ENCODE measurements around the gene TMEM132D.
"Not testable (repeated sequence)": the region's sequence is repeated elsewhere in the genome, so short reads cannot be mapped to it uniquely, and the experiment has no call there.

The TMEM132D gene

DNA sequence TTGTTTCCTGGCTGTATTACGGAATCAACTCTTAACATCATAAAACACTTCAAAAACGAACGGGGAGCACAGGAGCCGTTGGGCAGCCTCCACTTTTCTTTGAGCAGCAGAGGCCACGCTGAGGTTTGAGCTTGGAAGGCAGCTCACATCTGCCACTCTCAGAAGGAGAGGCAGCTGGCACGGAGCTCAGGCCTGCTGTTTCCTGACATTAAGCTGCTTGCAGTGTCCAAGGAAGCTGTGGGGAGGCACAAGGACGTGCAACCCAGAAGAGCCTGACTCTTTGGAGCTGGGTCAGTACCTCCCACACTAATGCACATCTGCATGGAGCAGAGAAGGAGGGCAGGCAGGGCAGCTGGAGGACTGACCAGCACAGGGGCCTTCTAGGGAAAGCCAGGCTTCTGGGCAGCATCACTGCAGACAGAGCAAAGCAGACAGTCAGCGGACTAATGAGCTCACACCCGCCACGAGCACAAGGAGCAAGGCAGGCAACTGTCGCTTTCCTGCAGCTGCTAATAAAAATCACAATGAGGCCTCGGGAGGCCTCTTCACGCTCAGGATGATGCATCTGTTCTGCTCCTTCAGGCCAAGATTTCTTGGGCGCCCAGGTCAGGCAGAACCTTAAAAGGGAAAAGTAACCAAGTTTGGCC lies 839.5 kb downstream of the TMEM132D start:
- H3K27me3 ChIP-seq (ENCODE audit: control insufficient read depth, insufficient read depth, low read length), result no peaks in the 10 kb centered on the region
- no peaks in the 10 kb centered on the region for H3K4me1 ChIP-seq (ENCODE audit: control insufficient read depth, insufficient read depth, low read length)
- H3K36me3 ChIP-seq (ENCODE audit: control insufficient read depth, insufficient read depth, low read length), result no peaks in the 10 kb centered on the region
- H3K4me3 ChIP-seq (ENCODE audit: low read length), result no peak overlapping the region
- H3K9me3 ChIP-seq (ENCODE audit: control insufficient read depth, low read length), result no peaks in the 10 kb centered on the region
- no peak overlapping the region for H3K9ac ChIP-seq (ENCODE audit: low read length)

- H3K9ac ChIP-seq (ENCODE audit: low read length), result no peak overlapping the region
These were observed 840.2 kb downstream of the TMEM132D start for GRCh38 chr12:129063600-129063999.

DNA sequence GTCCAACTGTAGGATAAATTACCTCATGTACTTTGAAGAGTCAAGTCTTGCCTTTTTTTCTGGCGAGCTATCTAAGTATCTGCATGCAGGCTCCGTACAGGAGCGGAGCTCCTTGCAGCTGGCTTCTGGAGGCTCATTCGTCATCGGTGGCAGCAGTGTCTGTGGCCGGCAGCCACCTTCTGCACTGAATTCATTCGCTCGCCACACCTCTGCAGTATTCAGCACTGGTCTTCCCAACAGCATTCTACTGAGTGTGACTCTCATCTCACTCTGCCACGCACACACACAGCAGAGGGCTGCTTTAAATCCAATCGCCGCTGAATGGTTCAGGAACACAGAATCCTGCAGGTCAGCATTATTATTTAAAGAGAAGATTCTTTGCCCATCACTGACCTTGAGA lies 850.6 kb downstream of the TMEM132D start:
- Histone ChIP-seq H3K9ac (ENCODE audit: low read length) (no peak overlapping the region), H3K27me3 (ENCODE audit: control insufficient read depth, insufficient read depth, low read length) (no peaks in the 10 kb centered on the region), H3K36me3 (ENCODE audit: control insufficient read depth, insufficient read depth, low read length) (no peaks in the 10 kb centered on the region), H3K9me3 (ENCODE audit: control insufficient read depth, low read length) (no peaks in the 10 kb centered on the region), H3K4me3 (ENCODE audit: low read length) (no peak overlapping the region), H3K4me1 (ENCODE audit: control insufficient read depth, insufficient read depth, low read length) (no peaks in the 10 kb centered on the region)

More at GRCh38 chr12:129063600-129063999, 840.2 kb downstream of the TMEM132D start:
- H3K36me3 ChIP-seq (ENCODE audit: control insufficient read depth, insufficient read depth, low read length), result no peaks in the 10 kb centered on the region
- H3K4me3 ChIP-seq (ENCODE audit: low read length), result no peak overlapping the region
- H3K4me1 ChIP-seq (ENCODE audit: control insufficient read depth, insufficient read depth, low read length), result no peaks in the 10 kb centered on the region
- H3K27me3 ChIP-seq (ENCODE audit: control insufficient read depth, insufficient read depth, low read length), result no peaks in the 10 kb centered on the region
- H3K9me3 ChIP-seq (ENCODE audit: control insufficient read depth, low read length), result no peaks in the 10 kb centered on the region

GRCh38 chr12:129052373-129052772 lies 851.5 kb downstream of the TMEM132D start:
- Histone ChIP-seq H3K36me3 (ENCODE audit: control insufficient read depth, insufficient read depth, low read length) (no peaks in the 10 kb centered on the region), H3K4me1 (ENCODE audit: control insufficient read depth, insufficient read depth, low read length) (no peaks in the 10 kb centered on the region), H3K27me3 (ENCODE audit: control insufficient read depth, insufficient read depth, low read length) (no peaks in the 10 kb centered on the region), H3K9me3 (ENCODE audit: control insufficient read depth, low read length) (no peaks in the 10 kb centered on the region), H3K9ac (ENCODE audit: low read length) (no peak overlapping the region), H3K4me3 (ENCODE audit: low read length) (no peak overlapping the region)

DNA sequence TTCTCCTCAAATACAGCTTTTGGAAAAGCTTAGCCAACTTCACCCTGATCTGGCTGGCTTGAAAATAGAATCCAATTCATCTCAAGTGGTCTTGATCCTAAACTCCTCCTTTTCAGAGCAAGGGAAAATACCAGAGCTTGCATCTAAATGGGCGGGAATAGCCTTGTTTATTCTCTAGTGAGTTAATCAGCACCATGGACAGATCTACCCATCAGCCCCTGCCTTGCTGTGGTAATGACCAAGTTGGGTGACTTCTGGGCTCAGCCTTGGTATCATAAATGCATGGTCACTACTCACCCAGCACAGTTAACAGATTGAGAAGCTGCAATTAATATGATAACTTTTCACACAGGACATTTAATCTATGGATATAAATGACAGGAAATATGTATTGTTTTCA lies 853.9 kb downstream of the TMEM132D start:
- Histone ChIP-seq H3K9ac (ENCODE audit: low read length) (no peak overlapping the region), H3K4me1 (ENCODE audit: control insufficient read depth, insufficient read depth, low read length) (no peaks in the 10 kb centered on the region), H3K36me3 (ENCODE audit: control insufficient read depth, insufficient read depth, low read length) (no peaks in the 10 kb centered on the region), H3K9me3 (ENCODE audit: control insufficient read depth, low read length) (no peaks in the 10 kb centered on the region), H3K4me3 (ENCODE audit: low read length) (no peak overlapping the region), H3K27me3 (ENCODE audit: control insufficient read depth, insufficient read depth, low read length) (no peaks in the 10 kb centered on the region)

GRCh38 chr12:129043334-129043733 lies 860.5 kb downstream of the TMEM132D start:
- H3K4me3 ChIP-seq (ENCODE audit: low read length); H3K36me3 ChIP-seq (ENCODE audit: control insufficient read depth, insufficient read depth, low read length); H3K4me1 ChIP-seq (ENCODE audit: control insufficient read depth, insufficient read depth, low read length); H3K9me3 ChIP-seq (ENCODE audit: control insufficient read depth, low read length); H3K27me3 ChIP-seq (ENCODE audit: control insufficient read depth, insufficient read depth, low read length); H3K9ac ChIP-seq (ENCODE audit: low read length): not testable (repeated sequence)

- no peak overlapping the region for H3K4me3 ChIP-seq (ENCODE audit: low read length)
- H3K9me3 ChIP-seq (ENCODE audit: control insufficient read depth, low read length), result no peaks in the 10 kb centered on the region
- no peaks in the 10 kb centered on the region for H3K27me3 ChIP-seq (ENCODE audit: control insufficient read depth, insufficient read depth, low read length)
- no peak overlapping the region for H3K9ac ChIP-seq (ENCODE audit: low read length)
- no peaks in the 10 kb centered on the region for H3K36me3 ChIP-seq (ENCODE audit: control insufficient read depth, insufficient read depth, low read length)
- no peaks in the 10 kb centered on the region for H3K4me1 ChIP-seq (ENCODE audit: control insufficient read depth, insufficient read depth, low read length)
These were observed 867.7 kb downstream of the TMEM132D start for GRCh38 chr12:129036135-129036534.

DNA sequence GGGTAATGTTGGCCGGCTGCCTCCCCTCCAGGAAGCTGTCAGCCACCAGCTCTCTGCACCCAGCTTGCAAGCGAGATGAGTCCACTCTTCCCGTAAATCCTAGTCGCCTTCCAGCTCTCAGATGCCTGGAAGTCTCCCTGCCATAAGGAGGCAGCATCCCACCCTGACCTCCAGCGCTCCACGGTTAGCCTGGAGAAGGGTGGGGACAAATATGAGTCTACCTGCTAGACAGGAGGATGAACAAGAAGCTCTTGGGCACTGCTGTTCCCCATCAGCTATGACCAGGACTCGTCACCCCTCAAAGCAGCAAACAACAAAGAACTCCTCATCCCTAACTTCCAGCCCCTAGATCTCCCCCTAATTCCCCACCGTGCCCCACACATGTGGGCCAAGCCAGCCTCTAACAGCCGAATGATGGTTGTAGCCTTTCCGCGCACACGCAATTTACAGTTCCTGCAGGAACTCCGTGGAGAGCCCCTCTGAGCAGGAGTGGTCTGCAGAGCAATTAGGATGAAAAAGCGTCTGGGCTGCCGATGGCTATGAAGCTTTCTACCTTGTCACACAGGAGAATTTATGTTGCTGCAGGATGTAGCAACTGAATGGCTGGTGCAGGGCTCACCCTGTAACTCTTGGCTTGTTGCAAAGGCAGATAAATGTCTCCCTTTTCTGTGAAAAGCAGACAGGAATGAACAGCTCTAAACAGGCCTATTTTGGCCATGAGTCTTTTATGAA lies 869.1 kb downstream of the TMEM132D start:
- H3K9ac ChIP-seq (ENCODE audit: low read length), result no peak overlapping the region
- no peak overlapping the region for H3K4me3 ChIP-seq (ENCODE audit: low read length)
- H3K4me1 ChIP-seq (ENCODE audit: control insufficient read depth, insufficient read depth, low read length), result no peaks in the 10 kb centered on the region
- H3K9me3 ChIP-seq (ENCODE audit: control insufficient read depth, low read length), result no peaks in the 10 kb centered on the region
- H3K36me3 ChIP-seq (ENCODE audit: control insufficient read depth, insufficient read depth, low read length), result no peaks in the 10 kb centered on the region
- no peaks in the 10 kb centered on the region for H3K27me3 ChIP-seq (ENCODE audit: control insufficient read depth, insufficient read depth, low read length)

DNA sequence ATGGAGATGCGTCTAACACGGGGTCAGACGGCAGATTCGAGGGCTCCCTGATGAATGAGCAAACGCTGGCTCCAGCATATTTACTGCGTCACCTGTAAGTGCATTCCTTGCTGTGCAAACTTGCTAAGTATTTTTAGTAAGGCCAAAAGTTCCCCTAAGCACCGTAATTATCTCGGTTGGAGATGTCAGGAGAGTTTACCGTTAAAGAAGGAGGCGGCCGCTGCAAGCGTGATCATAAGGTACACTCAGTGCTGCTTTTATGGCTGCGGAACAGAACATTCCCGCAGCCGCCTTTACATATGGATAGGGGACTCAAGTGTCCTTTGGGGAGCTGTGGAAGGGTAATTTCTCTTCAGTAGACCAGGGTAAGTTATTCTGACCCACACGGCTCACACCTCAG lies 875.0 kb downstream of the TMEM132D start:
- H3K27me3 ChIP-seq (ENCODE audit: control insufficient read depth, insufficient read depth, low read length), result no peaks in the 10 kb centered on the region
- H3K4me3 ChIP-seq (ENCODE audit: low read length), result no peak overlapping the region
- no peaks in the 10 kb centered on the region for H3K9me3 ChIP-seq (ENCODE audit: control insufficient read depth, low read length)
- no peak overlapping the region for H3K9ac ChIP-seq (ENCODE audit: low read length)
- no peaks in the 10 kb centered on the region for H3K36me3 ChIP-seq (ENCODE audit: control insufficient read depth, insufficient read depth, low read length)
- H3K4me1 ChIP-seq (ENCODE audit: control insufficient read depth, insufficient read depth, low read length), result no peaks in the 10 kb centered on the region

DNA sequence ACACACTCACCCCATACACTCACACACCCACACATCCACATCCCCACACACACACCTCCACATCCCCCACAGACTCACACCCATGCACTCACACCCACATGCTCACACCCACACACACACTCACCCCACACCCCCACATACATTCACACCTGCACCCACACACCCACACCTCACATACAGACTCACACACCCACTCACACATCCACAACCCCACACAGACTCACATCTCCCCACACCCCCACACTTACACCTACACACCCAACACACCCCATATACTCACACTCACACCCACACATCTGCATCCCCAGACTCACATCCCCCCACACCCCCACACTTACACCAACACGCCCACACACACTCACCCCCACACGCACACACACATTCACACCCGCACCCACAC lies 878.8 kb downstream of the TMEM132D start:
- Histone ChIP-seq H3K4me3 (ENCODE audit: low read length) (no peak overlapping the region), H3K9ac (ENCODE audit: low read length) (no peak overlapping the region), H3K36me3 (ENCODE audit: control insufficient read depth, insufficient read depth, low read length) (no peaks in the 10 kb centered on the region), H3K4me1 (ENCODE audit: control insufficient read depth, insufficient read depth, low read length) (no peaks in the 10 kb centered on the region), H3K27me3 (ENCODE audit: control insufficient read depth, insufficient read depth, low read length) (no peaks in the 10 kb centered on the region), H3K9me3 (ENCODE audit: control insufficient read depth, low read length) (no peaks in the 10 kb centered on the region)
